H1 (cell line): ENCODE results near the gene KCNJ5. TPM values are rescaled to one million over a fixed set of nuclear protein-coding genes. Genes with fewer than 3 reads are reported as not detected.

Experiments used
- CTCF ChIA-PET: fragments of 300-600 bp; sonication (Branson Sonifier 250); formaldehyde crosslinking; loops from one replicate; lab custom pipeline; 2021; ENCODE audit not compliant: partially characterized antibody; lab: Charles Lee
- POLR2A ChIA-PET: fragments of 300-600 bp; sonication (Branson Sonifier 250); formaldehyde crosslinking; loops from one replicate; lab custom pipeline; 2021; ENCODE audit warnings: inconsistent platforms; ENCODE audit not compliant: partially characterized antibody; lab: Charles Lee
- DNase-seq, 2 experiments: peaks; one replicate each; pipeline versions ENCODE4 v3.0.0 to v3.0.0-alpha.2; 2010 to 2022; ENCODE audit warnings: low spot score in 2 of 2, low read depth in 1 of 2, mixed read lengths in 1 of 2
- FAIRE-seq: peaks from 2 replicates; lab custom pipeline; 2011; peaks lifted over from hg19 to GRCh38; lab: Jason Lieb, UNC
- H2AFZ ChIP-seq: 2 replicates; pipeline ENCODE4 v1.8.1; 2012; ENCODE audit warnings: low read length, inconsistent platforms
- H2AK5ac ChIP-seq: 2 replicates; pipeline ENCODE4 v1.6.1; 2013; ENCODE audit warnings: low read depth, low read length
- H2BK120ac ChIP-seq: replicated peaks from 2 replicates; pipeline ENCODE3; 2013; ENCODE audit warnings: low read depth, low read length, inconsistent platforms
- H2BK12ac ChIP-seq: 2 replicates; pipeline ENCODE4 v1.6.1; 2013; ENCODE audit warnings: low read depth, low read length
- H2BK15ac ChIP-seq: 2 replicates; pipeline ENCODE4 v1.6.1; 2013; ENCODE audit warnings: low read length
- H2BK20ac ChIP-seq: 2 replicates; pipeline ENCODE4 v1.6.1; 2013; ENCODE audit warnings: low read length
- H2BK5ac ChIP-seq: 2 replicates; pipeline ENCODE4 v1.6.1; 2013; ENCODE audit warnings: low read depth, low read length
- H3K14ac ChIP-seq: 2 replicates; pipeline ENCODE4 v1.6.1; 2013; ENCODE audit warnings: inconsistent platforms; ENCODE audit not compliant: insufficient read length
- H3K18ac ChIP-seq: 2 replicates; pipeline ENCODE4 v1.6.1; 2013; ENCODE audit warnings: low read length; ENCODE audit errors: extremely low read depth
- H3K23ac ChIP-seq: 2 replicates; pipeline ENCODE4 v1.6.1; 2013; ENCODE audit warnings: inconsistent platforms; ENCODE audit not compliant: insufficient read length
- H3K23me2 ChIP-seq: 2 replicates; pipeline ENCODE4 v1.6.1; 2013; ENCODE audit warnings: low read depth, low read length
- H3K27ac ChIP-seq: 2 replicates; pipeline ENCODE4 v1.6.1; 2011; ENCODE audit warnings: low read depth, low read length, inconsistent platforms
- H3K27me3 ChIP-seq, 4 experiments: replicated peaks in 1 of 4; 1 replicate in 1 of 4; 2 replicates in 3 of 4; pipeline versions ENCODE4 v1.6.1 to v1.8.1; 2011 to 2013; ENCODE audit warnings: low read length in 3 of 4, mild to moderate bottlenecking in 3 of 4, inconsistent platforms in 2 of 4, mixed read lengths in 2 of 4, moderate library complexity in 1 of 4; ENCODE audit not compliant: control insufficient read depth in 3 of 4, insufficient read depth in 3 of 4; ENCODE audit errors: extremely low read depth in 1 of 4
- H3K36me3 ChIP-seq, 4 experiments: 2 replicates each; pipeline versions ENCODE4 v1.6.1 to v1.8.1; 2011 to 2013; ENCODE audit warnings: mild to moderate bottlenecking in 4 of 4, low read length in 3 of 4, moderate library complexity in 2 of 4, control low read depth in 1 of 4, inconsistent platforms in 1 of 4; ENCODE audit not compliant: insufficient read depth in 4 of 4, control insufficient read depth in 2 of 4
- H3K4ac ChIP-seq: replicated peaks from 2 replicates; pipeline ENCODE3; 2013; ENCODE audit warnings: low read length, low read depth, mixed read lengths, inconsistent platforms; ENCODE audit not compliant: insufficient read length
- H3K4me1 ChIP-seq, 4 experiments: replicated peaks in 1 of 4; 1 replicate in 1 of 4; 2 replicates in 3 of 4; pipeline versions ENCODE4 v1.6.1 to v1.8.1; 2011 to 2013; ENCODE audit warnings: low read length in 3 of 4, inconsistent platforms in 2 of 4, mixed read lengths in 1 of 4; ENCODE audit not compliant: insufficient read depth in 4 of 4, control insufficient read depth in 3 of 4
- H3K4me2 ChIP-seq, 2 experiments: 2 replicates each; pipeline versions ENCODE4 v1.6.1 to v1.8.1; 2011 to 2013; ENCODE audit warnings: low read depth in 2 of 2, low read length in 2 of 2, control low read depth in 1 of 2, inconsistent platforms in 1 of 2, mild to moderate bottlenecking in 1 of 2; ENCODE audit not compliant: insufficient read depth in 1 of 2
- H3K4me3 ChIP-seq, 4 experiments: fragments of 200-600, 300-600 bp in 1 of 4; sonication (generic), shearing (Covaris generic), sonication (Bioruptor Twin) in 1 of 4; 2 replicates each; pipeline versions ENCODE4 v1.5.1 to v1.8.1; 2011 to 2016; ENCODE audit warnings: low read length in 4 of 4, low read depth in 3 of 4, control low read depth in 2 of 4, inconsistent platforms in 2 of 4, mild to moderate bottlenecking in 2 of 4, mixed read lengths in 1 of 4, moderate library complexity in 1 of 4; ENCODE audit not compliant: insufficient read depth in 2 of 4; ENCODE audit errors: extremely low read depth in 1 of 4
- H3K56ac ChIP-seq: replicated peaks from 2 replicates; pipeline ENCODE3; 2013; ENCODE audit warnings: low read depth, mild to moderate bottlenecking, mixed read lengths, low read length, inconsistent platforms; ENCODE audit not compliant: insufficient read length
- H3K79me1 ChIP-seq: 2 replicates; pipeline ENCODE4 v1.6.1; 2013; ENCODE audit warnings: low read depth, low read length, control low read depth
- H3K79me2 ChIP-seq, 2 experiments: 2 replicates each; pipeline versions ENCODE4 v1.6.1 to v1.8.1; 2012 to 2013; ENCODE audit warnings: low read length in 2 of 2, mild to moderate bottlenecking in 2 of 2, inconsistent platforms in 1 of 2; ENCODE audit not compliant: insufficient read depth in 2 of 2, control insufficient read depth in 1 of 2
- H3K9ac ChIP-seq, 4 experiments: replicated peaks in 1 of 4; 1 replicate in 1 of 4; 2 replicates in 3 of 4; pipeline versions ENCODE4 v1.6.1 to v1.8.1; 2011 to 2013; ENCODE audit warnings: low read depth in 3 of 4, low read length in 3 of 4, control low read depth in 2 of 4, mild to moderate bottlenecking in 2 of 4, moderate library complexity in 2 of 4, inconsistent platforms in 1 of 4; ENCODE audit errors: extremely low read depth in 1 of 4
- H3K9me3 ChIP-seq, 2 experiments: 2 replicates each; pipeline versions ENCODE4 v1.6.1 to v1.8.1; 2012 to 2013; ENCODE audit warnings: mild to moderate bottlenecking in 2 of 2, moderate library complexity in 2 of 2, control low read depth in 1 of 2, inconsistent platforms in 1 of 2, low read depth in 1 of 2, low read length in 1 of 2, mixed read lengths in 1 of 2; ENCODE audit not compliant: insufficient read depth in 2 of 2
- H4K20me1 ChIP-seq, 2 experiments: replicated peaks in 1 of 2; 2 replicates each; pipeline versions ENCODE3 to v1.8.1; 2011 to 2013; ENCODE audit warnings: inconsistent platforms in 2 of 2, low read length in 2 of 2, mild to moderate bottlenecking in 1 of 2; ENCODE audit not compliant: insufficient read depth in 2 of 2, control insufficient read depth in 1 of 2
- H4K5ac ChIP-seq: 2 replicates; pipeline ENCODE4 v1.6.1; 2013; ENCODE audit warnings: low read length, low read depth, mixed read lengths, inconsistent platforms; ENCODE audit not compliant: insufficient read length
- H4K8ac ChIP-seq: 2 replicates; pipeline ENCODE4 v1.8.0; 2013; ENCODE audit warnings: mild to moderate bottlenecking, moderate library complexity, low read length, inconsistent platforms; ENCODE audit not compliant: insufficient read depth; ENCODE audit errors: extremely low read depth
- H4K91ac ChIP-seq: replicated peaks from 2 replicates; pipeline ENCODE3; 2013; ENCODE audit warnings: low read length, mixed read lengths, inconsistent platforms; ENCODE audit not compliant: insufficient read length
- POU5F1 ChIP-seq: IDR thresholded peaks from 2 replicates; pipeline ENCODE4 v1.6.1; 2011; ENCODE audit warnings: low read depth, mild to moderate bottlenecking, low read length, moderate library complexity
- WGBS, 2 experiments: shearing (Covaris generic) in 1 of 2; methylation state at CpG; one replicate each; pipeline versions ENCODE4 v1.1.6 to v1.1.7; 2013 to 2015; ENCODE audit warnings: low lambda C conversion rate in 2 of 2, mixed read lengths in 2 of 2, inconsistent platforms in 1 of 2, low coverage in 1 of 2, missing lambda C conversion rate in 1 of 2; ENCODE audit not compliant: insufficient replicate concordance in 2 of 2, insufficient coverage in 1 of 2, insufficient read length in 1 of 2; ENCODE audit errors: extremely low coverage in 1 of 2, missing lambda C conversion rate in 1 of 2; 5-methylcytosine and 5-hydroxymethylcytosine counted together
- polyA plus RNA-seq, 7 experiments: library from polyadenylated mRNA; depleted of rRNA in 3 of 7; stranded (reverse) in 5 of 7; unstranded in 2 of 7; fragments of >200 nt in 5 of 7; fragments of 200-250 nt in 2 of 7; gene quantifications; 1 replicate in 5 of 7; 2 replicates in 1 of 7; 4 replicates in 1 of 7; pipeline versions ENCODE4 v1.2.1 to v1.2.3, GENCODE V29; 2011 to 2013; ENCODE audit warnings: missing spikeins in 2 of 7, mixed read lengths in 2 of 7
- total RNA-seq: library from RNA; stranded (reverse); fragmentation: NEBNext Ultra II Directional; extraction: Animal tissue kit (Norgen Biotek cat#: 25700); gene quantifications from 2 replicates; pipeline ENCODE4 v1.2.1, GENCODE V29; 2021

The KCNJ5 gene
- total and polyA plus RNA-seq, 2 of the 8 experiments (the other 6 are each of a cell fraction or from before 2014, with no cell fraction given), result 0.05 TPM; not detected in 1

DNA sequence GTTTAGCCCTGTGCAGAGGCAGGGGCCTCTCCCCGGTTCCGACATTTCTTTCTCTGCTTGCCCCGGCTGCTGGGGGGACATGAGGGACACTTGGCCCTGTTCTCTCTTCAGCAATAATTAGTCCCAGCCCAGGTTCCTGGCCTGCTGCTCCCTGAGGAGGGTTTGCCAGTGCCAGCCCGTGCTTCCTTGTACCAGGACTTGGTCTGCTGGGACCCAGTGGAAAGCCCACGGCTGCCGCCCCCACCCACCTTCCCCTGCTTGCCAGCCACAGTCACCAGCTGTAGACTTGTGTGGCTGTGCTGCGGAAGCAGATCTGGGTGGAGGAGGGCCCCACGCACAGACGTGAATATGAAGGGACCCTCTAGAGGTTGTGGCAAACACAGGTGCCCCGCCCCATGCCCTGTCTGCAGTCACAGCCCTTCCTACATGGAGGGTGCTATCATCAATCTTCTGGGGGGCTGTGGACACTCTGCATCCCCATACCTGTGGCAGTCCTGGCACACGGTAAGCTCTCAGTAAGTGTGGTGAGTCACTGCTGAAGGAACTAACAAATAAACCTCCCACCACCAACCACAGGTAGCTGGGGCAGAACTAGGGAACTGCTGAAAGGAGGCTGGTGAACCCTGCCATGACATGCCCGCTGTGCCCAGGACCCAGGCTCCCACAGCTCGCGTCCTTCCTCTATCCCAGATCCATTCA lies 50.6 kb downstream of the KCNJ5 start:
- FAIRE-seq, result no peak

More for the DNA sequence above, 50.6 kb downstream of the KCNJ5 start:
- no peak overlapping the region for H3K23ac ChIP-seq
- H3K4me2 ChIP-seq, result no peak overlapping the region
- no peak overlapping the region for H2AK5ac ChIP-seq
- H3K4me1 ChIP-seq, result peaks cover 0 to 11% (median 9%) of the 10 kb centered on the region in 4 experiments; a peak in 6 of 7 replicates
- no peaks in the 10 kb centered on the region for H3K79me1 ChIP-seq
- no peak overlapping the region for H4K91ac ChIP-seq
- WGBS, 2 experiments, result 86% methylated on average over 13 of the region's 14 CpGs; no CpG with 5 or more reads in 1 of the 2 experiments
- H2BK15ac ChIP-seq, result no peak overlapping the region
- H3K18ac ChIP-seq, result no peak overlapping the region
- CTCF ChIA-PET, result interaction anchor here (0.8 to 14.7 kb wide), 6 partner anchors 10 to 93 kb away, joined by 3 to 243 read pairs (median 56); partner anchors contain the start of gene KCNJ5
- POLR2A ChIA-PET, result no interaction called here
- H3K27me3 ChIP-seq, result peaks cover 0 to 6% (median 0%) of the 10 kb centered on the region in 4 experiments; a peak in 3 of 7 replicates
- no peak overlapping the region for H3K56ac ChIP-seq
- H3K9ac ChIP-seq, result no peak overlapping the region
- no peak overlapping the region for H2BK120ac ChIP-seq
- H4K5ac ChIP-seq, result no peak overlapping the region
- no peak overlapping the region for H3K4ac ChIP-seq
- H2BK12ac ChIP-seq, result no peak overlapping the region
- no peaks in the 10 kb centered on the region for H3K9me3 ChIP-seq
- no peak overlapping the region for H3K14ac ChIP-seq
- no peak overlapping the region for H2BK20ac ChIP-seq
- no peaks in the 10 kb centered on the region for H3K23me2 ChIP-seq
- H3K79me2 ChIP-seq, result no peaks in the 10 kb centered on the region
- no peak for DNase-seq
- 0 out of 2 replicates have a peak overlapping the region, but pooled peaks have one; percentile 5 for H4K8ac ChIP-seq
- TF ChIP-seq POU5F1, result no peak
- no peak overlapping the region for H3K4me3 ChIP-seq
- no peak overlapping the region for H2BK5ac ChIP-seq
- no peak overlapping the region for H2AFZ ChIP-seq
- no peak overlapping the region for H3K27ac ChIP-seq
- H3K36me3 ChIP-seq, result no peaks in the 10 kb centered on the region
- H4K20me1 ChIP-seq, result no peaks in the 10 kb centered on the region
